Liver (tissue), 9 donors: ENCODE results near the gene BCAP31. TPM values are rescaled to one million over a fixed set of nuclear protein-coding genes. Genes with fewer than 3 reads are reported as not detected.

Experiments used
- DNase-seq: peaks from one replicate; pipeline ENCODE4 v3.0.0-alpha.2; 2017; ENCODE audit warnings: low spot score
- H3K27ac ChIP-seq, 2 donors: one replicate each; pipeline ENCODE4 v1.7.0; 2013; ENCODE audit warnings: inconsistent platforms in 2 of 2, low read length in 2 of 2, control low read depth in 1 of 2, low read depth in 1 of 2, mild to moderate bottlenecking in 1 of 2
- H3K27me3 ChIP-seq, 4 donors: one replicate each; pipeline versions ENCODE4 v1.6.1 to v1.7.0; 2013; ENCODE audit warnings: low read length in 3 of 4, inconsistent platforms in 1 of 4, mild to moderate bottlenecking in 1 of 4, moderate library complexity in 1 of 4; ENCODE audit not compliant: control insufficient read depth in 4 of 4, insufficient read depth in 4 of 4
- H3K36me3 ChIP-seq, 4 donors: one replicate each; pipeline versions ENCODE4 v1.6.1 to v1.7.0; 2013; ENCODE audit warnings: low read length in 3 of 4, mild to moderate bottlenecking in 3 of 4, low read depth in 1 of 4, moderate library complexity in 1 of 4; ENCODE audit not compliant: control insufficient read depth in 4 of 4, insufficient read depth in 3 of 4
- H3K4me1 ChIP-seq, 4 donors: one replicate each; pipeline versions ENCODE4 v1.6.1 to v1.7.0; 2013; ENCODE audit warnings: low read length in 3 of 4, mild to moderate bottlenecking in 3 of 4, moderate library complexity in 1 of 4; ENCODE audit not compliant: control insufficient read depth in 4 of 4, insufficient read depth in 4 of 4
- H3K4me3 ChIP-seq, 3 donors: one replicate each; pipeline versions ENCODE4 v1.6.1 to v1.7.0; 2013; ENCODE audit warnings: low read length in 3 of 3, control low read depth in 1 of 3, low read depth in 1 of 3, mild to moderate bottlenecking in 1 of 3
- H3K9ac ChIP-seq, 2 donors: one replicate each; pipeline ENCODE4 v1.7.0; 2013; ENCODE audit warnings: low read length in 2 of 2, mild to moderate bottlenecking in 2 of 2, moderate library complexity in 2 of 2, control low read depth in 1 of 2, low read depth in 1 of 2
- H3K9me3 ChIP-seq, 4 donors: one replicate each; pipeline versions ENCODE4 v1.6.1 to v1.7.0; 2013; ENCODE audit warnings: low read length in 3 of 4; ENCODE audit not compliant: control insufficient read depth in 4 of 4
- EGR1 ChIP-seq, 2 donors: IDR thresholded peaks; 2 replicates each; pipeline ENCODE4 v1.6.1; 2016 to 2018; ENCODE audit warnings: antibody characterized with exemption in 2 of 2, low read depth in 2 of 2
- FOXA1 ChIP-seq: IDR thresholded peaks from 2 replicates; pipeline ENCODE4 v1.6.1; 2016; ENCODE audit warnings: antibody characterized with exemption
- FOXA2 ChIP-seq: IDR thresholded peaks from 2 replicates; pipeline ENCODE4 v1.6.1; 2016; ENCODE audit warnings: antibody characterized with exemption
- GABPA ChIP-seq, 2 donors: IDR thresholded peaks in 1 of 2; conservative IDR thresholded peaks in 1 of 2; 2 replicates each; pipeline ENCODE4 v1.6.1; 2016; ENCODE audit warnings: antibody characterized with exemption in 2 of 2, mild to moderate bottlenecking in 1 of 2, moderate library complexity in 1 of 2
- HNF4A ChIP-seq, 2 donors: conservative IDR thresholded peaks; 2 replicates each; pipeline ENCODE4 v1.6.1; 2016; ENCODE audit warnings: antibody characterized with exemption in 2 of 2, mild to moderate bottlenecking in 2 of 2
- HNF4G ChIP-seq: IDR thresholded peaks from 2 replicates; pipeline ENCODE4 v1.6.1; 2016; ENCODE audit warnings: antibody characterized with exemption
- JUND ChIP-seq, 2 donors: IDR thresholded peaks; 2 replicates each; pipeline ENCODE4 v1.6.1; 2016; ENCODE audit warnings: antibody characterized with exemption in 2 of 2
- NR2F2 ChIP-seq: IDR thresholded peaks from 2 replicates; pipeline ENCODE4 v1.6.1; 2016; ENCODE audit warnings: antibody characterized with exemption
- RAD21 ChIP-seq, 2 donors: IDR thresholded peaks; 2 replicates each; pipeline ENCODE4 v1.6.1; 2016; ENCODE audit warnings: antibody characterized with exemption in 2 of 2, mild to moderate bottlenecking in 2 of 2
- REST ChIP-seq: IDR thresholded peaks from 2 replicates; pipeline ENCODE4 v1.6.1; 2016; ENCODE audit warnings: antibody characterized with exemption, mild to moderate bottlenecking
- SP1 ChIP-seq: IDR thresholded peaks from 2 replicates; pipeline ENCODE4 v1.6.1; 2018; ENCODE audit warnings: antibody characterized with exemption, mild to moderate bottlenecking
- TAF1 ChIP-seq: conservative IDR thresholded peaks from 2 replicates; pipeline ENCODE4 v1.6.1; 2016; ENCODE audit warnings: antibody characterized with exemption, mild to moderate bottlenecking
- YY1 ChIP-seq: IDR thresholded peaks from 2 replicates; pipeline ENCODE4 v1.6.1; 2016; ENCODE audit warnings: antibody characterized with exemption, mild to moderate bottlenecking
- ZBTB33 ChIP-seq: IDR thresholded peaks from 2 replicates; pipeline ENCODE4 v1.6.1; 2016; ENCODE audit warnings: antibody characterized with exemption
- WGBS: extraction: QIAGEN DNeasy Blood & Tissue Kit; methylation state at CpG from one replicate; pipeline ENCODE4 v1.1.7; 2013; 5-methylcytosine and 5-hydroxymethylcytosine counted together
- polyA plus RNA-seq, 2 donors: library from polyadenylated mRNA; stranded (reverse) in 1 of 2; unstranded in 1 of 2; fragments of 200-250 nt in 1 of 2; fragments of >200 nt in 1 of 2; fragmentation: Nextera tagmentation in 1 of 2; extraction: Ambion mirVana in 1 of 2; gene quantifications; one replicate each; pipeline versions ENCODE4 v1.2.1 to v1.2.3, GENCODE V29; 2013 to 2015
- total RNA-seq, 2 donors: library from RNA; depleted of rRNA; stranded (reverse); fragments of >200 nt; gene quantifications; one replicate each; pipeline ENCODE4 v1.2.3, GENCODE V29; 2014
- TF ChIP-seq, protein P1 (sequence below): IDR thresholded peaks from 2 replicates; pipeline ENCODE4 v1.6.1; 2016; ENCODE audit warnings: antibody characterized with exemption
- TF ChIP-seq, protein P2 (sequence below): fragments of 150-350 bp; IDR thresholded peaks from 2 replicates; pipeline ENCODE4 v1.5.1; 2017; ENCODE audit warnings: improper control_type of control experiment, low read depth, low read length; ENCODE audit not compliant: missing input control
- TF ChIP-seq, protein P3 (sequence below): IDR thresholded peaks from 2 replicates; pipeline ENCODE4 v1.6.1; 2016; ENCODE audit warnings: antibody characterized with exemption
- donor health status: healthy.
- donor health status: healthy.
- donor health status: healthy.
- donor health status: healthy.
- donor health status: healthy.

Gene BCAP31
- total and polyA plus RNA-seq, 4 donors, result 64.6 to 158 (median 119) TPM

- no peaks in the 10 kb centered on the region for H3K27me3 ChIP-seq
- no peak overlapping the region for H3K9ac ChIP-seq
- DNase-seq, result no peak
- H3K36me3 ChIP-seq, result no peaks in the 10 kb centered on the region
- WGBS, result 61% methylated on average over 27 of the region's 27 CpGs
- no peak for TF ChIP-seq HNF4A (conservative IDR thresholded peaks at IDR 0.05)
- TF ChIP-seq SP1, result no peak
- TF ChIP-seq HNF4G, result no peak
- TF ChIP-seq FOXA2, result no peak
- TF ChIP-seq, protein P1, sequence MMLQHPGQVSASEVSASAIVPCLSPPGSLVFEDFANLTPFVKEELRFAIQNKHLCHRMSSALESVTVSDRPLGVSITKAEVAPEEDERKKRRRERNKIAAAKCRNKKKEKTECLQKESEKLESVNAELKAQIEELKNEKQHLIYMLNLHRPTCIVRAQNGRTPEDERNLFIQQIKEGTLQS, result no peak
- no peak overlapping the region for H3K27ac ChIP-seq
- H3K4me1 ChIP-seq, result peaks cover 0 to 7% (median 0%) of the 10 kb centered on the region in 4 donors
- H3K9me3 ChIP-seq, result no peaks in the 10 kb centered on the region
- H3K4me3 ChIP-seq, result no peak overlapping the region
These were observed 41.2 kb upstream of the BCAP31 start for GRCh38 chrX:153765138-153766079.

DNA sequence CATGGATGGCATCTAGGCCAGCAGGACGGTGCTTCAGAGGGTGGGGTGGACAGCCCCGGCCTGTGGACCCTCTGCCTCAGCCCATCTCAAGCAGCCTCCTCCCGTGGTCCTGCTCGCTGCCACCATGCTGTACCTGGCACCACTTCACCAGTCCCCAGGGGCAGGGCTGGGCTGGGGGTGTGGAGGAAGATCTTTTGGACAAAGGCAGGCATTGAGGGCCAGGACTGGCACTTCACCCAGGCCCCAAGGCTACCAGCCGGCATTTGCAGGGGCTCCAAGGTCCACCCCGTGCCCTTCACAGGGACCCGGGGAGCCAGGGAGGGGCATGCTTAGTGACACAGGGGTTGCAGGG, 40.6 kb upstream of the BCAP31 start:
- no peak overlapping the region for H3K4me3 ChIP-seq

GRCh38 chrX:153763989-153764755, 40.0 kb upstream of the BCAP31 start, which contains the start of gene PLXNB3:
Gene PLXNB3 (plus strand): TSS chrX:153764249. CDS start chrX:153765536, 1,287 bp downstream.
- Histone ChIP-seq H3K4me3 (no peak within 1 kb of the TSS), H3K27me3 (no peaks in the 10 kb centered on the region), H3K9ac (no peak within 1 kb of the TSS), H3K4me1 (peaks cover 0 to 7% (median 0%) of the 10 kb centered on the region in 4 donors), H3K27ac (no peak within 1 kb of the TSS), H3K36me3 (no peaks in the 10 kb centered on the region), H3K9me3 (no peaks in the 10 kb centered on the region)
- WGBS, result 25% methylated on average over 26 of the region's 26 CpGs
- DNase-seq, result peak; percentile 73
- TF ChIP-seq JUND (IDR thresholded peaks at IDR 0.05) (no peak), FOXA2 (no peak), FOXA1 (no peak), YY1 (no peak), EGR1 (IDR thresholded peaks at IDR 0.05; ENCODE audit: low read depth in 2 of 2) (no peak), ZBTB33 (no peak), REST (no peak), TAF1 (no peak), SP1 (no peak), GABPA (IDR thresholded peaks at IDR 0.05 in 1 of 2, conservative IDR thresholded peaks at IDR 0.05 in 1 of 2) (no peak), RAD21 (IDR thresholded peaks at IDR 0.05) (peak; percentile 87 to 97), HNF4A (conservative IDR thresholded peaks at IDR 0.05) (no peak), HNF4G (no peak), NR2F2 (no peak)
- TF ChIP-seq, protein P1, result no peak
- TF ChIP-seq, protein P2, sequence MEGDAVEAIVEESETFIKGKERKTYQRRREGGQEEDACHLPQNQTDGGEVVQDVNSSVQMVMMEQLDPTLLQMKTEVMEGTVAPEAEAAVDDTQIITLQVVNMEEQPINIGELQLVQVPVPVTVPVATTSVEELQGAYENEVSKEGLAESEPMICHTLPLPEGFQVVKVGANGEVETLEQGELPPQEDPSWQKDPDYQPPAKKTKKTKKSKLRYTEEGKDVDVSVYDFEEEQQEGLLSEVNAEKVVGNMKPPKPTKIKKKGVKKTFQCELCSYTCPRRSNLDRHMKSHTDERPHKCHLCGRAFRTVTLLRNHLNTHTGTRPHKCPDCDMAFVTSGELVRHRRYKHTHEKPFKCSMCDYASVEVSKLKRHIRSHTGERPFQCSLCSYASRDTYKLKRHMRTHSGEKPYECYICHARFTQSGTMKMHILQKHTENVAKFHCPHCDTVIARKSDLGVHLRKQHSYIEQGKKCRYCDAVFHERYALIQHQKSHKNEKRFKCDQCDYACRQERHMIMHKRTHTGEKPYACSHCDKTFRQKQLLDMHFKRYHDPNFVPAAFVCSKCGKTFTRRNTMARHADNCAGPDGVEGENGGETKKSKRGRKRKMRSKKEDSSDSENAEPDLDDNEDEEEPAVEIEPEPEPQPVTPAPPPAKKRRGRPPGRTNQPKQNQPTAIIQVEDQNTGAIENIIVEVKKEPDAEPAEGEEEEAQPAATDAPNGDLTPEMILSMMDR, result peak; percentile 80
- TF ChIP-seq, protein P3, sequence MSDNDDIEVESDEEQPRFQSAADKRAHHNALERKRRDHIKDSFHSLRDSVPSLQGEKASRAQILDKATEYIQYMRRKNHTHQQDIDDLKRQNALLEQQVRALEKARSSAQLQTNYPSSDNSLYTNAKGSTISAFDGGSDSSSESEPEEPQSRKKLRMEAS, result no peak

More for the DNA sequence above, 40.6 kb upstream of the BCAP31 start:
- Histone ChIP-seq H3K4me1 (peaks cover 0 to 7% (median 0%) of the 10 kb centered on the region in 4 donors), H3K36me3 (no peaks in the 10 kb centered on the region), H3K9me3 (no peaks in the 10 kb centered on the region), H3K27ac (no peak overlapping the region), H3K27me3 (no peaks in the 10 kb centered on the region), H3K9ac (no peak overlapping the region)
- DNase-seq, result no peak
- no peak for TF ChIP-seq FOXA2
- no peak for TF ChIP-seq JUND (IDR thresholded peaks at IDR 0.05)
- 79% methylated on average over 7 of the region's 7 CpGs for WGBS
